Suppressor macrophage treated with lipopolysaccharide for 1 hour (primary cell): Measurements from ENCODE around the gene NHERF2.

Source experiments
- DNase-seq, 3 donors: peaks; one replicate each; pipeline ENCODE4 v3.0.0-alpha.2; 2020 to 2022

Gene NHERF2

GRCh38 chr16:1991135-1991551 lies 35.6 kb upstream of the NHERF2 start:
- DNase-seq = peak; percentile 44 to 59 (median 55)

- no peak for DNase-seq
Measured at GRCh38 chr16:1991588-1991947, 35.1 kb upstream of the NHERF2 start.

GRCh38 chr16:1991948-1992703 lies 34.6 kb upstream of the NHERF2 start:
- DNase-seq = peak; percentile 96 to 100 (median 99)

GRCh38 chr16:1992704-1993317 lies 33.9 kb upstream of the NHERF2 start:
- DNase-seq = no peak

GRCh38 chr16:1993731-1994131 lies 33.0 kb upstream of the NHERF2 start:
- peak in 2 of 3 donors; percentile 43 to 53 for DNase-seq

- no peak for DNase-seq
Measured at GRCh38 chr16:1997494-1998359, 29.0 kb upstream of the NHERF2 start.

GRCh38 chr16:1998360-1998835 lies 28.3 kb upstream of the NHERF2 start:
- DNase-seq = no peak

GRCh38 chr16:1998852-1999801 lies 27.6 kb upstream of the NHERF2 start:
- no peak for DNase-seq

GRCh38 chr16:1999866-2000514 lies 26.7 kb upstream of the NHERF2 start:
- DNase-seq = no peak

- DNase-seq = no peak
Measured at GRCh38 chr16:2001035-2001434, 25.7 kb upstream of the NHERF2 start.

- no peak for DNase-seq
Measured at GRCh38 chr16:2001456-2002355, 25.0 kb upstream of the NHERF2 start.

- DNase-seq = no peak
Measured at GRCh38 chr16:2002406-2003230, 24.1 kb upstream of the NHERF2 start.

GRCh38 chr16:2003231-2003826 lies 23.4 kb upstream of the NHERF2 start:
- DNase-seq = no peak

- peak; percentile 95 to 99 (median 96) for DNase-seq
Measured at GRCh38 chr16:2003827-2004641, 22.7 kb upstream of the NHERF2 start.

GRCh38 chr16:2004795-2005517 lies 21.7 kb upstream of the NHERF2 start:
- DNase-seq = peak in 2 of 3 donors; percentile 36 to 39

- peak; percentile 51 to 83 (median 71) for DNase-seq
Measured at GRCh38 chr16:2005646-2006045, 21.1 kb upstream of the NHERF2 start.

- DNase-seq = no peak
Measured at GRCh38 chr16:2006317-2006716, 20.4 kb upstream of the NHERF2 start.
